A549 (cell line): Measurements from ENCODE around the gene FUT3.
"Not testable (repeated sequence)": the region's sequence is repeated elsewhere in the genome, so short reads cannot be mapped to it uniquely, and the experiment has no call there.

ENCODE experiments used
- CBX8 ChIP-seq: fragments of 200-600 bp; sonication (generic); IDR thresholded peaks from 2 replicates; pipeline ENCODE4 v1.6.1; 2016
- EHF ChIP-seq: fragments of 250-450 bp; sonication (Bioruptor Pico); IDR thresholded peaks from 2 replicates; pipeline ENCODE4 v1.5.0; 2020; ENCODE audit warnings: mild to moderate bottlenecking
- EP300 ChIP-seq, 2 experiments: fragments of >200 bp; sonication (Bioruptor Twin); formaldehyde crosslinking; IDR thresholded peaks; 2 replicates in 1 of 2; 3 replicates in 1 of 2; pipeline ENCODE4 v1.6.1; 2016 to 2017
- MYC ChIP-seq: IDR thresholded peaks from 2 replicates; pipeline ENCODE4 v1.6.1; 2012; ENCODE audit warnings: mild to moderate bottlenecking, inconsistent platforms, low read length, improper control_type of control experiment, borderline replicate concordance
- POLR2A ChIP-seq: IDR thresholded peaks from 2 replicates; pipeline ENCODE4 v1.6.1; 2012; ENCODE audit warnings: mild to moderate bottlenecking, low read length
- TF ChIP-seq, protein P1 (sequence below): fragments of >200 bp; sonication (Bioruptor Twin); formaldehyde crosslinking; IDR thresholded peaks from 3 replicates; pipeline ENCODE4 v1.5.1; 2016

DNA sequence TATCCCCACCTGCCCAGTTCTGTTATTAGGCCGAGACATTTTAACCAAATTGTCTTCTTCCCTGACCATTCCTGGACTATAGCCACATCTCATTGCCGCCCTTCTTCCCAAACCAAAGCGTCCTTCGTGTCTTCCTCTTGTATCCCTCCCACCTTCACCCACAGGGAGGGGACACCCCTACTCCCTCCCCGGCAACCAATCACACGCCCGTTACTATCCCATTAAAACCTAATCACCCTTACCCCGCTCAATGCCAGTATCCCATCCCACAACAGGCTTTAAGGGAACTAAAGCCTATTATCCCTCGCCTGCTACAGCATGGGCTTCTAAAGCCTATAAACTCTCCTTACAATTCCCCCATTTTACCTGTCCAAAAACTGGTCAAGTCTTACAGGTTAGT lies 3.9 kb upstream of the FUT3 start:
- TF ChIP-seq, protein P1, sequence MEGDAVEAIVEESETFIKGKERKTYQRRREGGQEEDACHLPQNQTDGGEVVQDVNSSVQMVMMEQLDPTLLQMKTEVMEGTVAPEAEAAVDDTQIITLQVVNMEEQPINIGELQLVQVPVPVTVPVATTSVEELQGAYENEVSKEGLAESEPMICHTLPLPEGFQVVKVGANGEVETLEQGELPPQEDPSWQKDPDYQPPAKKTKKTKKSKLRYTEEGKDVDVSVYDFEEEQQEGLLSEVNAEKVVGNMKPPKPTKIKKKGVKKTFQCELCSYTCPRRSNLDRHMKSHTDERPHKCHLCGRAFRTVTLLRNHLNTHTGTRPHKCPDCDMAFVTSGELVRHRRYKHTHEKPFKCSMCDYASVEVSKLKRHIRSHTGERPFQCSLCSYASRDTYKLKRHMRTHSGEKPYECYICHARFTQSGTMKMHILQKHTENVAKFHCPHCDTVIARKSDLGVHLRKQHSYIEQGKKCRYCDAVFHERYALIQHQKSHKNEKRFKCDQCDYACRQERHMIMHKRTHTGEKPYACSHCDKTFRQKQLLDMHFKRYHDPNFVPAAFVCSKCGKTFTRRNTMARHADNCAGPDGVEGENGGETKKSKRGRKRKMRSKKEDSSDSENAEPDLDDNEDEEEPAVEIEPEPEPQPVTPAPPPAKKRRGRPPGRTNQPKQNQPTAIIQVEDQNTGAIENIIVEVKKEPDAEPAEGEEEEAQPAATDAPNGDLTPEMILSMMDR: not testable (repeated sequence)
- not testable (repeated sequence) for TF ChIP-seq CBX8; EHF (CRISPR knock-in tag); EP300 (IDR thresholded peaks at IDR 0.05); MYC; POLR2A
